Right lobe of liver (tissue), 6 donors: ENCODE measurements around the gene FNDC3A. TPM values are rescaled to one million over a fixed set of nuclear protein-coding genes. Genes with fewer than 3 reads are reported as not detected.
"Not testable (repeated sequence)": the region's sequence is repeated elsewhere in the genome, so short reads cannot be mapped to it uniquely, and the experiment has no call there.

ENCODE experiments used
- ATAC-seq, 4 donors: fragments of 200-7000 bp; cut with Tn5 transposase; one replicate each; pipeline ENCODE4 v1.9.1; 2020; ENCODE audit warnings: mild to moderate bottlenecking in 4 of 4, moderate library complexity in 4 of 4
- DNase-seq, 3 donors: peaks; one replicate each; pipeline ENCODE4 v3.0.0-alpha.2; 2020
- H3K27ac ChIP-seq, 3 donors: fragments of 200-600 bp; one replicate each; pipeline ENCODE4 v1.8.0; 2022
- H3K27me3 ChIP-seq, 2 donors: fragments of 200-600 bp; one replicate each; pipeline ENCODE4 v1.8.0; 2022
- H3K36me3 ChIP-seq, 4 donors: fragments of 200-600 bp; sonication (generic) in 1 of 4; one replicate each; pipeline versions ENCODE4 v1.5.1 to v1.8.0; 2017 to 2022; ENCODE audit warnings: control low read depth in 1 of 4
- H3K4me1 ChIP-seq, 4 donors: fragments of 200-600 bp; sonication (generic) in 1 of 4; one replicate each; pipeline versions ENCODE4 v1.5.1 to v1.8.0; 2017 to 2022; ENCODE audit warnings: control low read depth in 1 of 4
- H3K4me3 ChIP-seq, 3 donors: fragments of 200-600 bp; one replicate each; pipeline ENCODE4 v1.8.0; 2022
- H3K9me3 ChIP-seq, 4 donors: fragments of 200-600 bp; sonication (generic) in 1 of 4; one replicate each; pipeline versions ENCODE4 v1.5.1 to v1.8.0; 2017 to 2022; ENCODE audit warnings: control low read depth in 1 of 4
- POLR2A ChIP-seq: fragments of 450-650 bp; IDR thresholded peaks from one replicate; pipeline ENCODE4 v1.6.1; 2017; ENCODE audit warnings: antibody characterized with exemption, mild to moderate bottlenecking
- WGBS: methylation state at CpG from one replicate; pipeline ENCODE4 v1.1.6; 2018; ENCODE audit warnings: low coverage, low lambda C conversion rate; ENCODE audit not compliant: insufficient coverage; ENCODE audit errors: missing lambda C conversion rate; 5-methylcytosine and 5-hydroxymethylcytosine counted together
- intact Hi-C, 2 donors: fragments of 100-400 bp; cut with DNase I; formaldehyde crosslinking; loops; one replicate each; pipeline versions ENCODE4 v1.11.2 to v1.14.1; 2022
- total RNA-seq, 6 experiments: library from RNA; depleted of rRNA in 2 of 6; stranded (reverse); fragments of >200 nt in 2 of 6; fragmentation: NEBNext Ultra II Directional in 3 of 6; extraction: Animal tissue kit (Norgen Biotek cat#: 25700) in 3 of 6; gene quantifications; one replicate each; pipeline versions ENCODE4 v1.1.0 to v1.2.4, GENCODE V29; 2016 to 2023
- TF ChIP-seq, protein P1 (sequence below), 4 donors: fragments of 200-600 bp in 3 of 4; fragments of 450-650 bp in 1 of 4; IDR thresholded peaks; one replicate each; pipeline versions ENCODE4 v1.5.1 to v1.8.0; 2016 to 2022; ENCODE audit warnings: antibody characterized with exemption in 4 of 4, mild to moderate bottlenecking in 2 of 4
- donor health status: DM: no; HTN: yes; CAD: no.
- donor health status: DM: no; HTN: no; CAD: no.
- donor health status: DM: no; HTN: no; CAD: no.
- donor health status: DM: no; HTN: yes; CAD: no.
- donor health status: DM: no; HTN: yes; CAD: no.

FNDC3A gene
- total RNA-seq, 6 experiments from 2014 or later, result 43.4 to 53.2 (median 47.9) TPM

DNA sequence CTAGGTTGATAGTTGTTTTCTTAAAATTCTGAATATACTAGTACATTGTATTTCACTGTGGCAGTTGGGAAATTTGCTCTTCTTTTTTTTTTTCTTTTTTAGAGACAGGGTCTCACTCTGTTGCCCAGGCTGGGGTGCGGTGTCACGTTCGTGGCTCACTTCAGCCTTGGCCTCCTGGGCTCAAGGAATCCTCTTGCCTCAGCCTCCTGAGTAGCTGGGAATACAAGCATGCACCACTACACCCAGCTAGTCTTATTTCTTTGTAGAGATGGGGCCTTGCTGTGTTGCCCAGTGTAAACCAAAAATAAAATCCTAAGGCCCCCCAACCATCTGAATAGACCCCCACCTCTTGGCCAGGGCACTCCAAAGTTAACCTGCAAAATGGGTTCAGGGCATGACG lies 79.3 kb downstream of the FNDC3A start:
- H3K4me1 ChIP-seq, result no peaks in the 10 kb centered on the region
- no peak overlapping the region for H3K4me3 ChIP-seq
- intact Hi-C loops, result no loop called here
- H3K27ac ChIP-seq, result no peak overlapping the region
- no peak for TF ChIP-seq POLR2A
- TF ChIP-seq, protein P1, sequence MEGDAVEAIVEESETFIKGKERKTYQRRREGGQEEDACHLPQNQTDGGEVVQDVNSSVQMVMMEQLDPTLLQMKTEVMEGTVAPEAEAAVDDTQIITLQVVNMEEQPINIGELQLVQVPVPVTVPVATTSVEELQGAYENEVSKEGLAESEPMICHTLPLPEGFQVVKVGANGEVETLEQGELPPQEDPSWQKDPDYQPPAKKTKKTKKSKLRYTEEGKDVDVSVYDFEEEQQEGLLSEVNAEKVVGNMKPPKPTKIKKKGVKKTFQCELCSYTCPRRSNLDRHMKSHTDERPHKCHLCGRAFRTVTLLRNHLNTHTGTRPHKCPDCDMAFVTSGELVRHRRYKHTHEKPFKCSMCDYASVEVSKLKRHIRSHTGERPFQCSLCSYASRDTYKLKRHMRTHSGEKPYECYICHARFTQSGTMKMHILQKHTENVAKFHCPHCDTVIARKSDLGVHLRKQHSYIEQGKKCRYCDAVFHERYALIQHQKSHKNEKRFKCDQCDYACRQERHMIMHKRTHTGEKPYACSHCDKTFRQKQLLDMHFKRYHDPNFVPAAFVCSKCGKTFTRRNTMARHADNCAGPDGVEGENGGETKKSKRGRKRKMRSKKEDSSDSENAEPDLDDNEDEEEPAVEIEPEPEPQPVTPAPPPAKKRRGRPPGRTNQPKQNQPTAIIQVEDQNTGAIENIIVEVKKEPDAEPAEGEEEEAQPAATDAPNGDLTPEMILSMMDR (IDR thresholded peaks at IDR 0.05), result no peak
- H3K9me3 ChIP-seq, result no peaks in the 10 kb centered on the region
- no peaks in the 10 kb centered on the region for H3K36me3 ChIP-seq
- H3K27me3 ChIP-seq, result no peaks in the 10 kb centered on the region
- ATAC-seq (no peak), DNase-seq (no peak)
- 97% methylated on average over 4 of the region's 4 CpGs for WGBS

DNA sequence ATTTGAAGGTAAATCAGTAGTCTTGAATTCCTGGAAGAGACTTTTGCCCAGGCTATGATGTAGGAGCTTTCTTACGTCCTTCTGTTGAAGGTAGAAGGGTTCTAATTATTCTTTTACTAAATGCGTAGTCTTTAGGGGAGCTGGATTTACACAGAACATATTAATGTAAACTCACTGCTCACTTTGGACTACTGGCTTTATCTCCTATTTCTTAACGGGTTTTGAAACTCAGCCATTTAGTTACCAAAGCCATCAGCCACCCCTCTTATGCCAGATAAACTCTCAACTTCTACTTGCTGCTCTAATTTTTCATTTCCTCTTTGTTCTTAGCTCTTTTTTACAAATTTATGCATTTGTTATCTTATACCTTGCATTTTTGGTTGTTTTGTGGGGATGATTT lies 81.5 kb downstream of the FNDC3A start:
- no peaks in the 10 kb centered on the region for H3K27me3 ChIP-seq
- intact Hi-C loops, result no loop called here
- no peak overlapping the region for H3K4me3 ChIP-seq
- H3K4me1 ChIP-seq, result no peaks in the 10 kb centered on the region
- TF ChIP-seq, protein P1 (IDR thresholded peaks at IDR 0.05), result no peak
- no peak overlapping the region for H3K27ac ChIP-seq
- WGBS, result 69% methylated on average over 3 of the region's 3 CpGs
- no peaks in the 10 kb centered on the region for H3K9me3 ChIP-seq
- no peak for DNase-seq
- H3K36me3 ChIP-seq, result no peaks in the 10 kb centered on the region
- ATAC-seq, result peak in 2 of 4 donors; percentile 38 to 62

DNA sequence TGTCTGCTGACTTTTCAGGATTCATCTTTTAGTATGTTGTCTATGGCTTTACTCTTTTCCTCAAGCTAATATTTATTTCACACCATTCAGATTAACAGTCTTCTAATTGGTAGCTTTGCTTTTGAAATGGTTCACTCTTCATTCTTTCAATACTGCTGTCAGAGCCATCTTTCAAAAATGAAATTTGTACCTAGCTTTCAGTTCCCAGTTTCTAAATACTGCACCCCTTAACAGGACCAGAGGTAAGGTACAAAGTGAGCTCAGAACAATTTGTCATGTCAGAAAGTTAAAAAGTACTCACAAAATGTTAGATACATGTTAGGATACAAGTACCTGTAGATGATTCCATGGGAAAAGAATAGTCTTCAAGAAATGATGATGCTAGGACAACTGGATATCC lies 83.0 kb downstream of the FNDC3A start:
- H3K36me3 ChIP-seq, result no peaks in the 10 kb centered on the region
- intact Hi-C loops, result no loop called here
- no peaks in the 10 kb centered on the region for H3K4me1 ChIP-seq
- no peak overlapping the region for H3K27ac ChIP-seq
- no peaks in the 10 kb centered on the region for H3K27me3 ChIP-seq
- no peak overlapping the region for H3K4me3 ChIP-seq
- no peaks in the 10 kb centered on the region for H3K9me3 ChIP-seq
- TF ChIP-seq, protein P1 (IDR thresholded peaks at IDR 0.05), result no peak
- no peak for TF ChIP-seq POLR2A
- DNase-seq, result no peak
- ATAC-seq, result no peak

DNA sequence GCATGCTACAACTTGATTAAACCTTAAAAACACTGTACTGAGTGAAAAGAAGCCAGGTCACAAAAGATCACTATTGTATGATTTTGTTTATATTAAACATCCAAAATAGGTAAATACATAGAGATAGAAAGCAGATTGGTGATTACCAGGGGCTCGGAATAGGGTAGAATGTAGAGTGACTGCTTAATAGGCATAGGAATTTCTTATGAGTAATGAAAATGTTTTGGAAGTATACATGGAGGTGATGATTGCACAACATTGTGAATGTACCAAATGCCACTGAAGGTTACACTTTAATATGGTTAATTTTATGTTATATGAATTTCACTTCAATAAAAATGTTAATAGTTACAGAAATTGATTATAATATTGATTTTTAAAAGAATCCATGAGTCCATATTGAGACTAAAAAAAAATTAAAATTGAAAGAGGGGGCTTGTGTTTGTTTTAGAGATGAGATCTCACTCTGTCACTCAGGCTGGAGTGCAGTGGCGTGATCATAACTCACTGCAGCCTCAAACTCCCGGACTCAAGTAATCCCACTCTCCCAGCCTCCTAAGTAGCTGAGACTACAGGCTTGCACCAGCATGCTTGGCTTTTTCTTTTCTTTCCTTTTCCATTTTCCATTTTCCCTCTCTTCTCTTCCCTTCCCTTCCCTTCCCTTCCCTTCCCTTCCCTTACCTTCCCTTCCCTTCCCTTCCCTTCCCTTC lies 85.1 kb downstream of the FNDC3A start:
- H3K27me3 ChIP-seq, result no peaks in the 10 kb centered on the region
- DNase-seq, result no peak
- ATAC-seq, result no peak
- H3K27ac ChIP-seq, result no peak overlapping the region
- H3K4me3 ChIP-seq, result no peak overlapping the region
- no peaks in the 10 kb centered on the region for H3K36me3 ChIP-seq
- intact Hi-C loops, result no loop called here
- no peaks in the 10 kb centered on the region for H3K4me1 ChIP-seq
- H3K9me3 ChIP-seq, result no peaks in the 10 kb centered on the region
- WGBS, result 100% methylated on average over 3 of the region's 3 CpGs
- TF ChIP-seq, protein P1 (IDR thresholded peaks at IDR 0.05), result no peak
- no peak for TF ChIP-seq POLR2A

DNA sequence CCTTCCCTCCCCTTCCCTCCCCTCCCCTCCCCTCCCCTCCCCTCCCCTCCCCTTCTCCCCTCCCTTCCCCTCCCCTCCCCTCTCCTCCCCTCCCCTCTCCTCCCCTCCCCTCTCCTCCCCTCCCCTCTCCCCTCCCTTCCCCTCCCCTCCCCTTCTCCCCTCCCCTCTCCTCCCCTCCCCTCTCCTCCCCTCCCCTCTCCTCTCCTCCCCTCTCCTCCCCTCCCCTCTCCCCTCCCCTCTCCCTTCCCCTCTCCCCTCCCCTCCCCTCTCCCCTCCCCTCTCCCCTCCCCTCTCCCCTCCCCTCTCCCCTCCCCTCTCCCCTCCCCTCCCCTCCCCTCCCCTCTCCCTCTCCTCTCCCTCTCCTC lies 85.7 kb downstream of the FNDC3A start:
- H3K4me3 ChIP-seq, H3K36me3 ChIP-seq, DNase-seq, H3K4me1 ChIP-seq, intact Hi-C loops, H3K9me3 ChIP-seq, H3K27ac ChIP-seq, ATAC-seq, H3K27me3 ChIP-seq: not testable (repeated sequence)
